ENCODE measurements around the gene ADAMTS16.

The ADAMTS16 gene

DNA sequence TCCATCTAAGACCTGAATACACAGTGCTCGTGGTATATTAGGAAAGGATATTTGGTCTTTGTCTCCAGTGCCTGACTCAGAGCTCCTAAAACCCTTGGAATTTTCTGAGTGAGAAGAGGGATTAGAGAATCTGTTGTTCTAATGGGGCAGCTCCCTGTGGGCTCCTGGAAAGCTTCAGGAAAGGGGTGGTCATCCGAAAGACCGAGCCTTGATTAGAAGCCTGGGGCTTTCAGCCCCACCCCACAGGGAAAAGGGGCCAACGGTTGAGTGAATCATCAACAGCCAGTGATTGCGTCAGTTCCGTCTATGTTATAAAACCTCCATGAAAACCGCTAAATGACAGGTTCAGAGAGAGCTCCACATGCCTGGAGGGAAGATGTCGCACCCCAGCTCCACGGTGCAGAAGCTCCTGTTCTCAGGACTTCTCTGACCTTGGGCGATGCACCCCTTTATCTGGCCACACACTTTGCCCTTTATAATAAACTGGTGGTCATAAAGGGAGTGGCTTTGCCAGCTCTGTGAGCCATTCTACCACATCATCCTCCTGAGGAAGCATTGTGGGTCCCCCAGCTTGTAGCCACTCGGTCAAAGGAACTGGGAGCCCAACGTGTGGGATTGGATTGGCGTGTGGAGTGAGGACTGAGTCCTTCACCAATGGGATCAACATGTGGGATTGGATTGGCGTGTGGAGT, 211.3 kb downstream of the ADAMTS16 start:
- no peak for DNase-seq (ENCODE audit: low read depth)
- H3K4me3 ChIP-seq (ENCODE audit: low read length), result no peak overlapping the region
- TF ChIP-seq, protein P1, sequence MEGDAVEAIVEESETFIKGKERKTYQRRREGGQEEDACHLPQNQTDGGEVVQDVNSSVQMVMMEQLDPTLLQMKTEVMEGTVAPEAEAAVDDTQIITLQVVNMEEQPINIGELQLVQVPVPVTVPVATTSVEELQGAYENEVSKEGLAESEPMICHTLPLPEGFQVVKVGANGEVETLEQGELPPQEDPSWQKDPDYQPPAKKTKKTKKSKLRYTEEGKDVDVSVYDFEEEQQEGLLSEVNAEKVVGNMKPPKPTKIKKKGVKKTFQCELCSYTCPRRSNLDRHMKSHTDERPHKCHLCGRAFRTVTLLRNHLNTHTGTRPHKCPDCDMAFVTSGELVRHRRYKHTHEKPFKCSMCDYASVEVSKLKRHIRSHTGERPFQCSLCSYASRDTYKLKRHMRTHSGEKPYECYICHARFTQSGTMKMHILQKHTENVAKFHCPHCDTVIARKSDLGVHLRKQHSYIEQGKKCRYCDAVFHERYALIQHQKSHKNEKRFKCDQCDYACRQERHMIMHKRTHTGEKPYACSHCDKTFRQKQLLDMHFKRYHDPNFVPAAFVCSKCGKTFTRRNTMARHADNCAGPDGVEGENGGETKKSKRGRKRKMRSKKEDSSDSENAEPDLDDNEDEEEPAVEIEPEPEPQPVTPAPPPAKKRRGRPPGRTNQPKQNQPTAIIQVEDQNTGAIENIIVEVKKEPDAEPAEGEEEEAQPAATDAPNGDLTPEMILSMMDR (IDR thresholded peaks at IDR 0.05; ENCODE audit: insufficient read depth, low read depth, low read length, missing control alignments), result no peak

DNA sequence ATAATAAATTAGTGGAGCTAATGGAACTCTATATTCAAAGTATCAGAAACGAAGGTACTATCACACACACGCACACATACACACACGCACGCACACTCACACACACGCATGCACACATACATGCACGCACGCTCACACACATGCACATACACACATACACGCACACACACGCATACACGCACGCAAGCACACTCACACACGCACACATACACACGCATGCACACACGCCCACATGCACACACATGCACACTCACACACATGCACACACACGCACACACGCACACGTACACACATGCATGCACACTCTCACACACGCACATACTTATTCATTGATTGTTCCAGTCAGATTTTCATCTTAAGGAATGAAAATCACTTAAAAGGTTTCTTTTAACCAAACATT, 212.5 kb downstream of the ADAMTS16 start:
- TF ChIP-seq, protein P1 (IDR thresholded peaks at IDR 0.05; ENCODE audit: insufficient read depth, low read depth, low read length, missing control alignments), result no peak
- H3K4me3 ChIP-seq (ENCODE audit: low read length), result no peak overlapping the region
- no peak for DNase-seq (ENCODE audit: low read depth)

DNA sequence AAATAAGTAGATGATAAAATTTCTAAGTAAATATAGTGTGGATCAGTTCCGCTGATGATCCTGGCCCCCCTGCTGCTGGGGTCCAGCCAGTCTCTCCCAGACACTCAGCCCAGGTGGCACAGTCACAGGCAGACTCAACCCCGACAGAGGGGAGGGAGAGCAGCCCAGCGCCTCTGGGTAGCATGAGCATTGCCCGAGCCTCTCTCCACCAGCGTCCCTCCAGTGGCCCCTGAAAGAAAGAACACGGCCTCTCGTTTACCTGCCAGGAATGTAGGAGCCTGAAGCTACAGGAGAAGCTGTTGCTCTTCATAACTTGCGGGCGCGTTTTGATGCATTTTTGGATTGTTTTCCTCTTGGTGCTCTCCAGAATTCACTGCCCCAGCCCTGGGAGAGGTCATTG, 213.6 kb downstream of the ADAMTS16 start:
- TF ChIP-seq, protein P1 (IDR thresholded peaks at IDR 0.05; ENCODE audit: insufficient read depth, low read depth, low read length, missing control alignments), result no peak
- no peak overlapping the region for H3K4me3 ChIP-seq (ENCODE audit: low read length)
- DNase-seq (ENCODE audit: low read depth), result no peak

DNA sequence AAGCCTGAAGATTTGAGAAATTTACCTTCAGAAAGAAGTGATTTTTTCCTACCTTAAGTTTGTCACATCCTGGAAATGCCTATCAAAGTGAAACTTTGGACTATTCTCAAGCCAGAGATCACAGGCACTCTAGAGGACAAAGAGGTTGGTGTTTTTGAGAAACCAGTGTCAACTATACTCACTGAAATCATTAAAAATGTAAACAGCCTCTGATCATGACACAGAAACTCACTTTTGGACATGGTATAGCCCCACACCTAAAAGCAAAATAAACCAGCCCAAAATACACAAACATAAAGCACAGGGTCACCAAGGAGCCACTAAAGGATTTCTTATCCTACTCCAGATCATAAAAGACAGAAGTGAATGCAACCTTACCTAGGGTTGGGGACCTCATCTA, 216.6 kb downstream of the ADAMTS16 start:
- no peak for DNase-seq (ENCODE audit: low read depth)
- no peak overlapping the region for H3K4me3 ChIP-seq (ENCODE audit: low read length)
- TF ChIP-seq, protein P1 (IDR thresholded peaks at IDR 0.05; ENCODE audit: insufficient read depth, low read depth, low read length, missing control alignments), result no peak

DNA sequence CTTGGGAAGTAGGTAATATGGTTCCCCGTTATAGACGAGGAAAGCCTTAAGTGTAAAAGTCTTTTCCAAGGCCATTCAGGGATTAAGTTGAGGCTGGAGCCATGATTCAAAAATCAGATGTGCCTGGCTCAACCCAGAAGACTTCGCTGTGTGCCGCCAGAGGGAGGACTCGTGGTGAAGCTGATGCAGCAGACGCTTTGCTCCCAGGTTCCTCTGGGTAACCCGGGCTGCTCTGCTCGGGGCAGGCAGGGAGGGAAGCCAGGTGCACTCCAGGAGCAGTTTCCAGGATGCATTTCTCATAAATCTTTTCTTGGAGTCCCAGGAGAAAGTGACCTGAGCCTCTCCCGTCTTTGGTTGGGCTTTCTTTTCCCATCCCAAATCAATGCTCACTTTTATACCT, 219.5 kb downstream of the ADAMTS16 start:
- no peak for DNase-seq (ENCODE audit: low read depth)
- TF ChIP-seq, protein P1 (IDR thresholded peaks at IDR 0.05; ENCODE audit: insufficient read depth, low read depth, low read length, missing control alignments), result no peak
- H3K4me3 ChIP-seq (ENCODE audit: low read length), result no peak overlapping the region

DNA sequence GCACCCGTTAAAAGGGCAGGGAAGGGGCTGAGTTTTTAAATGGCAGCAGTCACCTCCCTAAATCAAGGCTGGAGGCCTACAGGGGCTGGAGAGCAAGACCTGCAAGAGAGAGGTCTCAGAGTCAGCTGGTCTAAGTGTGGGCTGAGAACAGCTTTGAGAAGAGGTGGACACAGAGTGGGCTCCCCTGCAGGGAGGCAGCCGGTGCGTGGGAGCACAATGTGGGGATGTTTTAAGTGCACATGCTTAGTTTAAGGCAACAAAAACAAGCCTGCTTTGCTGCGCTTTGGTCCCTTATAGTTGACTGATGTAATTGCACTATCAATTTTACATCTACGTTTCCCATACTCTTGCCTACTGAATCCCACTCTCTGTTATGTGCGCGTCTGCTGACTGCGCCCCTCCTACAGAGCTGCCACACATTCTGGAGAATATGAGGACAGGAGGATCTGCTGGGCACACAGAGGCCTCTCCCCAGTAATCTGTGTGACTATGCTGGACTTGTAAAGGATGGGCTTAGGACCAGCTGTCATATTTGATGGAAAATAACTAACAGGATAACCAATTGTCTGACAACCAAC, 220.3 kb downstream of the ADAMTS16 start:
- H3K4me3 ChIP-seq (ENCODE audit: low read length), result no peak overlapping the region
- TF ChIP-seq, protein P1 (IDR thresholded peaks at IDR 0.05; ENCODE audit: insufficient read depth, low read depth, low read length, missing control alignments), result no peak
- no peak for DNase-seq (ENCODE audit: low read depth)
